H1 (cell line): ENCODE data around the gene PAEP. TPM values are rescaled to one million over a fixed set of nuclear protein-coding genes. Genes with fewer than 3 reads are reported as not detected.

Experiments used
- EP300 ChIP-seq, 2 experiments: IDR thresholded peaks; 1 replicate in 1 of 2; 2 replicates in 1 of 2; pipeline ENCODE4 v1.6.1; 2011 to 2012; ENCODE audit warnings: low read depth in 2 of 2, low read length in 2 of 2, mild to moderate bottlenecking in 2 of 2, borderline replicate concordance in 1 of 2, inconsistent platforms in 1 of 2, moderate library complexity in 1 of 2
- NANOG ChIP-seq: IDR thresholded peaks from 2 replicates; pipeline ENCODE4 v1.6.1; 2011; ENCODE audit warnings: low read length, low read depth, mild to moderate bottlenecking, inconsistent platforms; ENCODE audit not compliant: insufficient read depth, poor library complexity, severe bottlenecking
- POU5F1 ChIP-seq: IDR thresholded peaks from 2 replicates; pipeline ENCODE4 v1.6.1; 2011; ENCODE audit warnings: low read depth, mild to moderate bottlenecking, low read length, moderate library complexity
- polyA plus RNA-seq, 7 experiments: library from polyadenylated mRNA; depleted of rRNA in 3 of 7; stranded (reverse) in 5 of 7; unstranded in 2 of 7; fragments of >200 nt in 5 of 7; fragments of 200-250 nt in 2 of 7; gene quantifications; 1 replicate in 5 of 7; 2 replicates in 1 of 7; 4 replicates in 1 of 7; pipeline versions ENCODE4 v1.2.1 to v1.2.3, GENCODE V29; 2011 to 2013; ENCODE audit warnings: missing spikeins in 2 of 7, mixed read lengths in 2 of 7
- total RNA-seq: library from RNA; stranded (reverse); fragmentation: NEBNext Ultra II Directional; extraction: Animal tissue kit (Norgen Biotek cat#: 25700); gene quantifications from 2 replicates; pipeline ENCODE4 v1.2.1, GENCODE V29; 2021

Gene PAEP
- total and polyA plus RNA-seq, 2 of the 8 experiments (the other 6 are each of a cell fraction or from before 2014, with no cell fraction given), result not detected

DNA sequence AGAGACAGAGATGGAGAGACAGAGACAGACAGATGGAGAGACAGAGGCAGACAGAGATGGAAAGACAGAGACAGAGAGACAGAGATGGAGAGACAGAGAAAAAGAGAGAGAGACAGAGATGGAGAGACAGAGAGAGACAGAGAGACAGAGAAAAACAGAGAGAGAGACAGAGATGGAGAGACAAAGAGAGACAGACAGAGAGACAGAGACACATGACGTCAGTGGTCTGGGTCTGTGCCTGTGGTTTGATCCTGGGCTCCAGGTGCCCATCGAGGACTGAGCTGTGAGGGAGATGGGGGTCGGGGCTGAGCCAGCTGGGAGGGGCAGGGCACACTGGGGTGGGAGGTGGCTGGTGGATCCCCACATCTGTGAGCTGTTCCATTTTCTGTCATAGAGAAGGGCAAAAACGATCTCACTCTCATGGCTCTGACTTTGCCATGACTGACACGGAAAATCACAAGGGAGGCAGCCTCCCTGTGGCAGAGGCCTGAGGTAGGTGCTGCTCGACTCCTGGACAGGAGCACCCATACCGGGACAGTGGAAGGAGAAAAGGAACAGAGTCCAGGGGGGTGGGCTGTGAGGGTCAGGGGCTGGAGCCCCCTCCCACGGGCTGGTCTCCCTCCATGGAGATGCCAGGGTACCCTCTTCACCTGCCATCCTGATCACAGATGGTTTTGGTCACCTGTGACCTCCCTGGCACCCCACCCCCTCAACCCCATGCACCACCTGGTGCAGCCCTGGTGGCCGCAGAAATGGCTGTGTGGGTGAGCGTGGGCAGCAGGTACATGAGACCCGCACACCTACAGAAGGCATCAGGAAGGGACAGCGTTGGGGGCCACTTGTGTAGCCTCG lies 49.0 kb downstream of the PAEP start (continued):
- TF ChIP-seq POU5F1, result no peak
- TF ChIP-seq EP300 (IDR thresholded peaks at IDR 0.05; ENCODE audit: borderline replicate concordance in 1 of 2, low read depth in 2 of 2, low read length in 2 of 2), result no peak
- no peak for TF ChIP-seq NANOG
